ENCODE measurements around the gene PIBF1.

GRCh38 chr13:72774019-72774418 is 7.9 kb upstream of the PIBF1 start:
- TF ChIP-seq CTCF (IDR thresholded peaks at IDR 0.05; ENCODE audit: low read depth, low read length, missing input control) (no peak), REST (IDR thresholded peaks at IDR 0.05) (no peak), EGR1 (IDR thresholded peaks at IDR 0.05; ENCODE audit: low read depth in 2 of 2) (no peak), GABPA (IDR thresholded peaks at IDR 0.05 in 1 of 2, conservative IDR thresholded peaks at IDR 0.05 in 1 of 2) (no peak), JUND (IDR thresholded peaks at IDR 0.05) (no peak), TAF1 (conservative IDR thresholded peaks at IDR 0.05) (no peak), SP1 (IDR thresholded peaks at IDR 0.05) (no peak), MAX (IDR thresholded peaks at IDR 0.05) (no peak), NR2F2 (IDR thresholded peaks at IDR 0.05) (no peak), RAD21 (IDR thresholded peaks at IDR 0.05) (no peak), ATF3 (IDR thresholded peaks at IDR 0.05) (no peak), ZBTB33 (IDR thresholded peaks at IDR 0.05) (no peak), HNF4A (conservative IDR thresholded peaks at IDR 0.05) (no peak)
